Right forelimb (tissue), 1 donor: ENCODE data around the gene ZCCHC10.
"Not testable (repeated sequence)": the region's sequence is repeated elsewhere in the genome, so short reads cannot be mapped to it uniquely, and the experiment has no call there.

Experiments
- DNase-seq: peaks from one replicate; pipeline ENCODE4 v3.0.0-alpha.2; 2018

Gene ZCCHC10

DNA sequence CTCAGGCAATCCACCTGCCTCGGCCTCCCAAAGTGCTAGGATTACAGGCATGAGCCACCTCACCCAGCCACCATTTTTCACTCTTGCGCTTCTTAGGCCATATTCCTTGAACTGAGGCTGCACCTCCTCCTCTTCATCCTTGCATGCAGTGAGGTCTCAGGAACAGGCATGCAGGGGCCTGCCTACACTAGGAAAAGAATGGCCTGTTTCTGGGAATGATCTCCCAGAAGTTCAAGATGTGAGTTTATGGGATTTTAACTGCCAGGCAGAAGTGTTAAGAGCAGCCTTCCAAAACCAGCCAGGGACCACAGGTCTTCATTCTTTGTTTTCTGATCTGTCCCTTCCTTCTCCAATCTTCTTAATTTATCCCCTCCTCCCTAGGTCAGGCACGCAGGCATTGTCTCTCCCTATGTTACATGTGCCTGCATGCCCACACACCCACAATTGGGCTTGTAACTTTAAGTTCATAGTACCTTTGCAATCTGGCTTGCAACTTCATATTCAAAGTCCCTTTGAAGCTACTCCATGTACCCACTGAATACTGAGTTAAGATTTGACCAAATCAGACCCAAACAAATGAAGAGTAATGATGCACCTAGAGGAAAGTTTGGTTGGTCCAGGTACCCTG is 14.9 kb upstream of the ZCCHC10 start:
- no peak for DNase-seq

DNA sequence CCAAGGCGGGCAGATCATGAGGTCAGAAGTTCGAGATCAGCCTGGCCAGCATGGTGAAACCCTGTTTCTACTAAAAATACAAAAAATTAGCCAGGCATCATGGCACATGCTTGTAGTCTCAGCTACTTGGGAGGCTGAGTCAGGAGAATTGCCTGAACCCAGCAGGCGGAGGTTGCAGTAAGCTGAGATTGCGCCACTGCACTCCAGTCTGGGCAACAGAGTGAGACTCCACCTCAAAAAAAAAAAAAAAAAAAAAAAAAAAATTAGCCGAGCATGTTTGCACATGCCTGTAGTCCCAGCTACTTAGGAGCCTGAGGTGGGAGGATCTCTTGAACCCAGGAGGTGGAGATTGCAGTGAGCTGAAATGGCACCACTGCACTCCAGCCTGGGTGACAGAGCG is 10.3 kb upstream of the ZCCHC10 start:
- DNase-seq = not testable (repeated sequence)

DNA sequence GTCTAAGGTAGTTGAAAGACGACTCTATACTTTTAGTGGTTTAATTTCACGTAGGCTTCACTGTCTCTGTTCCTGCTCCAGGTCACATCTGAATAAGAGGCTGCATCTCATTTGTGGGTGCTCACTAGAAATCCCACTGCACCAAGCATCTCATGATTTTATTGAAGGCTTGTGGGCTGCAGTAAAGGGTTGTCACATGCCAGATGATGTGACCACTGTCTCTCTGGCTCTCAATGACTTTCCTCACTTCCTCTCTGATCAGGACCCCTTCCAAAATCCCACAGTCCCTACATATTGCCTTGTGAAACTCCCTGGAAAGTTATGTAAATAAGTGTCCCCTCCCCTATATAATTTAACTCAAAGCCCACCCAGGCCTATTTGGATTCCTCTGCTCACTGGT is 8.9 kb upstream of the ZCCHC10 start:
- DNase-seq = no peak

GRCh38 chr5:133034064-133034463 is 7.7 kb upstream of the ZCCHC10 start:
- DNase-seq = no peak

- DNase-seq = no peak
These were observed 6.7 kb upstream of the ZCCHC10 start for GRCh38 chr5:133032852-133033742.

DNA sequence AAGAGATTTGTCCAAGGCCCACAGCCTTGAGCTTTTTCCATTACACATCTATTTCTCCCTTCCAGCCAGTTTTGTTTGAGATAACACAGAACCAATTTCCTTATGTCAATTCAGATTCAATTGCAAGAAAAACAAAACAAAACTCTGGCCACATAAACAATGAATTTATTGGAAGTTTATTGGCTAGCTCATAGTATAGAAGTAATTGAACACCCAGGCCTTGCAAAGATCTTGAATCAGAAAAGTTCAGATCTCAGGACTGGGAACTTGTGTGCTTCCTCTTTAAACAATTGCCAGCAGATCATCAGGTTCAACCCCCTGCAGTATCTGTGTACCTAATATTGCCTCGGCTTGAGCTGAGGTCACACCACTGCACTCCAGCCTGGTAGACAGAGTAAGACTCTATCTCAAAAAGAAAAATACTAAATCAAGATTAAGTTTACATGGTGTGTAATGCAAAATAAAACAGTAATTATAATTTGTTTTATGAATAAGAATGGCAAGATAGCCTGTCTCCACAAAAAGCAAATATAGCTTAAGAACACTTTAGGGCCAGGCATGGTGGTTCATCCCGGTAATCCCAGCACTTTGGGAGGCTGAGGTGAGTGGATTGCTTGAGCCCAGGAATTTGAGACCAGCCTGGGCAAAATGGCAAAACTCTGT is 4.1 kb upstream of the ZCCHC10 start:
- DNase-seq = no peak

- DNase-seq = no peak
These were observed 3.1 kb upstream of the ZCCHC10 start for GRCh38 chr5:133029416-133029815.

- DNase-seq = no peak
These were observed 360 bp upstream of the ZCCHC10 start for GRCh38 chr5:133026664-133027153.

- not testable (repeated sequence) for DNase-seq
These were observed 6.9 kb downstream of the ZCCHC10 start for GRCh38 chr5:133019471-133019870.

DNA sequence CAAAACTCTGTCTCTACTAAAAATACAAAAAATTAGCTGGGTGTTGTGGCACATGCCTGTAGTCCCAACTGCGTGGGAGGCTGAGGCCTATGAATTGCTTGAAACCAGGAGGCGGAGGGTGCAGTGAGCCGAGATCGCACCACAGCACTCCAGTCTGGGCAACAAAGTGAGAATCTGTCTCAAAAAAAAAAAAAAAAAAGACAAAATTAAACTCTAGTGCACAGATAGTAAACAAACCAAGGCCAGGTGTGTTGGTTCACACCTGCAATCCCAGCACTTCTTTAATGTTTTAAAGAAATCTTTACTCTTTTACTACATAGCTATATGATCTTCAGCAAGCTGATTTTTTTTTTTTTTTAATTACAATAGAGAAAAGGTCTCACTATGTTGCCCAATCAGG is 8.4 kb downstream of the ZCCHC10 start:
- no peak for DNase-seq

DNA sequence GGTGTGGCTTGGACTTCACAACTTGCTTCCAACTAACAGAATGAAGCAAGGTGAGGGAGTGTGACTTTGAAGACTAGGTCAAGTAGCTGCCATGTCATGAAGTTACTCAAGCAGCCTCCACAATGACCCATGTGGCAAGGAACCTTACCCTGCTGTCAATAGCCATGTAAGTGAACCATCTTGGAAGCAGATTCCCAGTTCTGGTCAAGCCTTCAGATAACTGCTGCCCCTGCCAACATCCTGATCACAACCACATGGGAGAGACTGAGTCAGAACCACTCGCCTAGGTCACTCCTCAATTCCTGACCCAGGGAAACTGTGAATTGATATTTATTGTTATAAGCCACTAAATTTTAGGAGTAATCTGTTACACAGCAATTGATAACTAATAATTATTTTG is 10.9 kb downstream of the ZCCHC10 start:
- no peak for DNase-seq

DNA sequence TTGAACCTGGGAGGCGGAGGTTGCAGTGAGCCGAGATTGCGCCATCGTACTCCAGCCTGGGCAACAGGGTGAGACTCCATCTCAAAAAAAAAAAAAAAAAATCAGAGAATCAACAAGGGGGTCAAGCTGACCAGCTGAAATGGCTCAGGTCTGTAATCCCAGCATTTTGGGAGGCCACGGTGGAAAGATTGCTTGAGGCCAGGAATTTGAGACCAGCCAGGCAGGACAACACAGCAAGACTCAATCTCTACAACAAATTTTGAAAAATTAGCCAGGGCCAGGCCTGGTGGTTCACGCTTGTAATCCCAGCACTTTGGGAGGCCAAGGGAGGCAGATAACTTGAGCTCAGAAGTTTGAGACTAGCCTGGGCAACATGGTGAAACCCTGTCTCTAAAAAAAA is 17.9 kb downstream of the ZCCHC10 start:
- DNase-seq = not testable (repeated sequence)

GRCh38 chr5:133006653-133007052 is 19.7 kb downstream of the ZCCHC10 start:
- no peak for DNase-seq

DNA sequence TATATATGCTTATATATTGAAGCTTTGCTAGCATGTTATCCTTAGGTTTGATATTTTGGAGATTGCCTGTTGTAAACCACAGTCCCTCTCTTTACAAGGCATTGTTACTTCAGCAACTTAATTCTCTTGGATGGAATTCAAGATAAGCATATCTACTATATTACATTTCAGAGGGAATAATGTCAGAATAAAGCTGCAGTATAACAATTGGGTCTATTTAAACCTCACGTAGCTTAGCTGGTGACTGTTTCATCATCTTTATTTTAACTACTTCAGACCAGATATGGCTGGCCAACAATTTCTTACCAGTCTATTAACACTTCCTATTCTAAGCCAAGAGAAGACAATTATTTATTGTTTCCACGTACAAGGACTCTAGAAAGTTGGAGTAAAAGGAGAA is 27.1 kb downstream of the ZCCHC10 start:
- DNase-seq = no peak

GRCh38 chr5:132998556-132998955 is 27.8 kb downstream of the ZCCHC10 start:
- no peak for DNase-seq

DNA sequence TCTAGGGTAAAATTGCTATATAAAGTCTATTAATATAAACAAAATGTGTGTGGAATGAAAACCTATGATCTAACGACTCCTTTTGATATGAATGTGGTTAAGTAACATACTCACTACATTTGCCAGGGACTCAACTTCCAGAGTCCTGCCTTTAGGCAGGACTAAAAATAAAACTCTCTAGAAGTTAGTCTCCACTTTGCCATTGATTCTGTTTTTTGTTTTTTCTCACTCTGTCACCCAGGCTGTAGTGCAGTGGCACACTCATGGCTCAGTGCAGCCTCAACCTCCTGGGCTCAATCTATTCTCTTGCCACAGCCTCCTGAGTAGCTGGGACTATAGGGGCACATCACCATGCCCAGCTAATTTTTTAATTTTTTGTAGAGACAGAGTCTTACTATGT is 30.0 kb downstream of the ZCCHC10 start:
- no peak for DNase-seq

GRCh38 chr5:132987531-132988408 is 38.6 kb downstream of the ZCCHC10 start:
- no peak for DNase-seq

- not testable (repeated sequence) for DNase-seq
These were observed 43.4 kb downstream of the ZCCHC10 start for GRCh38 chr5:132982971-132983370.

DNA sequence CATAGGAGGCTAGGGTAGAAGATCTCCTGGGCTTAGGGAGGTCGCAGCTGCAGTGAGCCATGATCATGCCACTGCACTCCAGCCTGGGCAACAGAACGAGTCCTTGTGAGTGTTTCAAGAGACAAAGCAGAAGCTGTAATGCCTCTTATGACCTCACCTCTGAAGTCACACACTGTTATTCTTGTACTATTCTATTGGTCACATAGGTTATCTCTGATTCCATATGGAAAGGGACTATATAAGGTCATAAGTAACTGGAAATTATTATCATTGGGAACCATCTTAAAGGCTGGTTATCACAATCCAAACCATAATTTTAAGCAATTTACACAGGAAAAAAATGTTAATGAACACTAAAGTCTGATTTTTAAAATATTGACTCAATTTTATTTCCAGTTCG is 45.1 kb downstream of the ZCCHC10 start:
- DNase-seq = no peak

- DNase-seq = no peak
These were observed 46.4 kb downstream of the ZCCHC10 start for GRCh38 chr5:132979976-132980375.

- DNase-seq = no peak
These were observed 46.9 kb downstream of the ZCCHC10 start for GRCh38 chr5:132979367-132979940.

DNA sequence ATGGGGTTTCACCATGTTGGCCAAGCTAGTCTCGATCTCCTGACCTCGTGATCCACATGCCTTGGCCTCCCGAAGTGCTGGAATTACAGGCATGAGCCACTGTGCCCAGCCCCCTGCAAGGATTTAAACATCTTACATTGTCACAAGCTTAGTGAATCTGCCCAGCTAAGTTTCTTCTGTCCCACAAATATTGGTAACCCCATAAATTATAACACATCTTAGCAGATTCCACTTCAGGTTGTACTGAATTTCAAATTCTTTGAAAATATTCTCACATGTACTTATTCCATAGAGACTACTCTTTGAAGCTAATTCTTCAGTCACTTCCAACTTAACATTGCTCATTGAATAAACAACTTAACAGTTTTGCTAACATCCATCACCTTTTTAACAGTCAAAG is 49.5 kb downstream of the ZCCHC10 start:
- DNase-seq = no peak
